RPMI7951 (cell line): Measurements from ENCODE around the gene EFNA5. TPM values are rescaled to one million over a fixed set of nuclear protein-coding genes. Genes with fewer than 3 reads are reported as not detected.
"Not testable (repeated sequence)": the region's sequence is repeated elsewhere in the genome, so short reads cannot be mapped to it uniquely, and the experiment has no call there.

Experiments used
- DNase-seq: peaks from one replicate; pipeline ENCODE4 v3.0.0-alpha.2; 2012; ENCODE audit warnings: low read depth
- total RNA-seq: library from RNA; depleted of rRNA; stranded (reverse); fragments of >200 nt; shearing (Covaris generic); gene quantifications from 2 replicates; pipeline ENCODE4 v1.2.3, GENCODE V29; 2014

The EFNA5 gene
- total RNA-seq, 1 experiment from 2014 or later: 0.96 TPM

DNA sequence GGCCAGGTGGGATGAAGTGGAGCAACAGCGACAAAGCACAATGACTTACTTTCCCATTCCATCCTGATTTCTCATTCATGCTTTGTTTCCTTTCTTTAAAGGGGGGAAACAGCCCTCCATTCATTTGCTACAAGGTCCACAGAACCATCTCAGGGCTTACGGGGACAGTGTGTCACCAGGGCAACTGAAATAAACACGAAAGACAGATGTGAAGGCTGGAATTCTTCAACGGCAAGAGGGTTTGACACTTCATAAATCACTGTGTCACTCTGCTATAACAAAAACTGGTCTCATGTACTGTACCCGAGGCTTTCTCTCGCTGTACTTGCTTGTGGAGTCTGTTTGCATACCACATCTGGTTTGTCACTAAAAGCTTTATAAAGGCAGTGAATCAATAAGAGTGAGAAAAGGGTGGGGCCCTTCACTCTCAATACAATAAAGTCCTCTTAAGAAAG, 150.8 kb downstream of the EFNA5 start:
- peak; percentile 46 for DNase-seq

DNA sequence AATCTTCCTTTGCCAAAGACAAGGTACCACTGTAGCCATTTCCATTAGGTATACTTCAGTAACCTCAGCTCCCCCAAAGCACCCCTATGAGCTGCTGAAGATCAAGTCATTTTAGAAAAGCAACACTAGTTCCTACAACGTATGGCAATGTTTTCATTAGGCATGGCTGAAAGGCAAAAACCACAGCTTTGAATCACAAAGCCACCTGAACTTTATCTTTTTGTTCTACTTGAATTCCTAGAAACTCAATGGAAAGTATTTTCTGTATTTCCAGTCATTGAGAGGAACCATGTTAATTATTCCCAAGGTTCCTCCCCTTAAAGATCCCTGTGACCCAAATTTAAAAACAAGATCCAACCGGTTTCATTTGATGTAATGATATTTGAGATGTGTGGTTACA, 152.1 kb downstream of the EFNA5 start:
- no peak for DNase-seq

GRCh38 chr5:107518190-107518589, 152.5 kb downstream of the EFNA5 start:
- no peak for DNase-seq

- DNase-seq: no peak
Measured at GRCh38 chr5:107517185-107518033, 153.3 kb downstream of the EFNA5 start.

- DNase-seq: peak; percentile 77
Measured at GRCh38 chr5:107516452-107517184, 154.1 kb downstream of the EFNA5 start.

GRCh38 chr5:107515521-107516080, 155.1 kb downstream of the EFNA5 start:
- no peak for DNase-seq

GRCh38 chr5:107514305-107514704, 156.4 kb downstream of the EFNA5 start:
- DNase-seq: no peak

DNA sequence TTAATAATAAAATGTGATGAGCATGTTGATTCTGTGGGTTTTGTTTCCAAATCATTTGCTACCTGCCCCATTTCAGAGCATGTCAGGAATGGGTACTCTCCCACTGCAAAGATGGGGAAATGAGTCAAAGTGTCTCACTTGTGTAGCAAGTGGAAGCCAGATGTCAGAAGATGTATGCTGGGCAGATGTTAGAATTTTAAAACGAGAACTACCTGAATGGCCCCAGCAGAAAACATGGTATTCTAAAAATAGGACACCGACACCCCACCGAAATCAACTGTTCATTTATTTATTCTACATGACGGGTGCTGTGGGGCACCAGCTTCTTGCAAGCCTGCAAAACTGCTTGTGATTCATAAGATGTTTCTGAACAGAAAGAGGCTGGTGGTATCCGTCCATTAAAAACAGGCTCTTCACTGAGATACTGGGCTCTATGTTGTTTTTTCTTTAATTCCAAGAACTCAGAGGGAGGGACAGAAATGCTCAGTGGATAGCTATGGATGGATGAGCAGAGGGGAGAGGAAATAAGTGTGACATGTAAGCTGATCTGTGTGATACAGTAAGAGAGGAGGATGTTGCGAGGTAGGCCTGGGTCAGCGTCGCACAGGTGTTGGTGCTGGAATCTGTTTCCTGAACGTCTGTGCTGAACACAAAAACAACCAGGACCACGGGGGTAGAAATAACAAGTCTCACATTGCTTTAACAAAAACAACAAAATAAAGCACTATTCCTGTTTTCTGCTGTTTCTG, 157.2 kb downstream of the EFNA5 start:
- no peak for DNase-seq

DNA sequence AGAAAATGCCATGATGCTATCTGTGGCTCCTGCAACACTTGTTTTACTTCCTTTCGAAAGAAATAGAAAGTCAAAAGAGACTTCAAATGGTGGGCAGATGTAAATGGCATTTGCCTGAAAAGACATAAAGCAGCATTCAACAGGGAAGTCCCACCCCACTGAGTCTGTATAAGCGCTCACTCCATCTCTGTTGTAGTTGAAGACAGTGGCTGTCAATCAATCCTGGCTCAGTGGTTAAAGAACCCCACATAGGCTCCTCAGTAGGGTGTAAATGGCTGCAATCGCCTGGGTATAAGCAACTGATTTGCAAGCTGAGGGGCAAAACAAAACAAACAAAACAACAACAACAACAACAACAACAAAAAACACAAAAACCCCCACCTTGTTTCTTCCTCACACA, 158.7 kb downstream of the EFNA5 start:
- DNase-seq: no peak

GRCh38 chr5:107510125-107510524, 160.6 kb downstream of the EFNA5 start:
- no peak for DNase-seq

GRCh38 chr5:107508097-107508496, 162.6 kb downstream of the EFNA5 start:
- DNase-seq: no peak

DNA sequence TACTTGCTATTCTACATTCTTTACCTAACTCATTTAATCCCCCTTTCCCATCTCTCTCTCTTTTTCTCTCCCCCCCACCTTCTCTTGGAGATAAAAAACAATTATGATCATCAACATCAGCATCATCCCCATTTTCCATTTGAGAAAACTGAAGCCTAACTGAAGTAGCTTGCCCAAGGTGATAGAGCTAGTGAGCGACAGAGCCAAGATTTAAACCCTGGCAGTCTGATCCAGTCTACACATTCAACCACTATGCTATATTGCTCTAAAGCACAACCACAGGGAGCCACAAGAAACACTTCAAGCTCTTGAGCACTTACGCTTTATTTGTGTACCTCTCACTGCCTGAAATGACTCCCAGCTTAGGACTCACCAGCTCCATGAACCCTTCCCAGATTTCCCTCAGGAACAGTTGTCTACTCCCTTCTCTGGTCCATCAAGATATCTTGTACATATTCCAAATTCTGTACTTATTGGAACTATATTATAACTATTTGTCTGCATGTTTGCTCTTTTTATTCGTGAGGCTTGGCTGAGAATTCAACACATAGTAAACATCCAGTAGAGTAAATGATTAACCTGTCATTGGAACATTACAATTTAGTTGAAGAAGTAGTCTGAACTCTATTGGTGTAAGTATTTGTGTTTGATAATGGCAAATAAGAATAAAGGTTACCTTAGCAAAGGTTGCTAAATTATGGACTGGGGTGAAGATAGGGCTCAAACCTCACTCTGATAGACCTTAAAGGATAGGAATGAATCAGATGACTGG, 164.8 kb downstream of the EFNA5 start:
- no peak for DNase-seq

DNA sequence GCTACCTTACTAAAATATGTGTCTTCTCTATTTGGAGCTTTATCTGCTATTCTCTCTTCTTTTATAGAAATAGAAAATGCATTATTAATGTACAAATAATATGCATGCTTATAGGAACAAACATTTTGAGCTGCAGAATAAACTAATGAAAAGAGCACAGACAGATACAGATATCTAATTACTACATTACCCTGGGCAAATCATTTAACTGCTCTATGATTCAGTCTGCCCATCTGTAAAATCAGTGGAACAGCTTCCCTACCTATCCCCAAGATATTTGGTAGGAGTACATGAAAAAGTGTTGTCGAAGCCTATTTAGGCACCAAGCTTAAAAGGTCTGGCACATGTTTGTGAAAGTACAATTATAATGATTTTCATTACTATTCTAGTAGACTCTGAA, 166.3 kb downstream of the EFNA5 start:
- no peak for DNase-seq

GRCh38 chr5:107502676-107503060, 168.1 kb downstream of the EFNA5 start:
- DNase-seq: no peak

DNA sequence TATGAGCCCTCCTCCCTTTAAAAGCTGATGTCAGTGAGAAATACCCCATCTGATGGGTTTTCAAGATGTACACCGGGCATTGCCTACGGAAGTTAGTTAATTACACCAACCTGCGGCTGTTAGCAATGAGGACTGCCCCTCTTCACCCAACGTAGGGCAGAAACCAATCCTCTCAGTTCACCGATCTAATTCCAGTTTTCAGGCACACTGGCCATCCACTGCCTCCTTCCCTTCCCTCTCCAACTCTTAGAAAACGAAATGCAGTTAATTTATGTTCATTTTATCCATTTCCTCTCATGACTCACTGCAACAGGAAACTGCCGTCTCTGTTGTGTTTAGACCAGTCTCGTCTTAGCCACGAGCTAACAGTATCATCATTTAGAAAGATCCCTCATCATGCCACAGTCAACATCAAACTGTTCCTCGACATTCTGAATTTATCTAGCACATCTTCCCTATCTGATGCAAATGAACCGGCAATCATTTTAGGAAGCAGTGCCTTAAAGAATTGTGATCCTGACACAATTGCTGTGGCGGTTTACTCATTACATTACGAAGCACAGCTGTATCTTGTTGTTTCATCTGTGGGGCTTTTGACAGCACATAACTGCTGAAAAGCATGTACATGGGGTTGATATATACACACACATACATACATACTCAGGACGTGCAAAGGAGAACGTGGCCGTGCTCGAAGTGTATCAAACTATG, 168.6 kb downstream of the EFNA5 start:
- DNase-seq: peak; percentile 54

- DNase-seq: no peak
Measured at GRCh38 chr5:107500840-107501239, 169.9 kb downstream of the EFNA5 start.

DNA sequence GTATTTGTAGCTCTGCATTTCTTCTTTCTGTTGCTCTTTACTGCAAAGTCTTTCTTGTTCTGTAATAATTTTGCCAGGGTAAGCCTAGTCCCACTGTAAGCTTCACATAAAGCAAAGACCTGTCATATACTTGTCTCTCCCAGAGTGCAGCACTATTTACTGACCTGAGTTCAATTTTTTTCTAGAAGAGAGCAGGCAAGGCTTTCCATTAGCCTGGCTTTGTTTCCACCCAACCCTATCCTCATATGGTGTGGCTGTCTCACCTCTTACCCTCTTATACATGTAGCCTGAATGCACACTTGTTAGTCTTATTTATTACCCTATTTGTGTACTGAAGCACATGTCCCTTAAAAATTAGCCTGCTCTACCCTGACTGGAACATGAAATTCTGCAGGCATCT, 170.4 kb downstream of the EFNA5 start:
- DNase-seq: no peak

DNA sequence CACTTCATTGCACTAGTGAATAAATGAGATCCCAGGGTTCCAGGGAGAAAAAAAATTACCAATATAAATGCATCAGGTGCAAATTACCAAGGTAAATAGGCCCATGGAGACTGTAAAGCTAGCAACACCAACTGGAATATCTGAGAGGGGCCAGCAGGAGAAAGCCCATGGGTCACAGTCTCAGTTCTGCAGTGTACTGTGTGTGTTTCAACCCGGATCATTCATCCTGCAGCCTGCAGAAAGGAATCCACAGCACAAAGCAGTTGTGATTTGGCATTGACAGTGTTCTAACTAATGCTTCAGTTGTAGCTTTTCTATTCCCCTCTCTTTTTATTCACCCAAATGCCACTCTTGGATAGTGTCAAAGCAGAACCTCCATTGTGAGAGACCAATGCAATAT, 171.0 kb downstream of the EFNA5 start:
- no peak for DNase-seq

DNA sequence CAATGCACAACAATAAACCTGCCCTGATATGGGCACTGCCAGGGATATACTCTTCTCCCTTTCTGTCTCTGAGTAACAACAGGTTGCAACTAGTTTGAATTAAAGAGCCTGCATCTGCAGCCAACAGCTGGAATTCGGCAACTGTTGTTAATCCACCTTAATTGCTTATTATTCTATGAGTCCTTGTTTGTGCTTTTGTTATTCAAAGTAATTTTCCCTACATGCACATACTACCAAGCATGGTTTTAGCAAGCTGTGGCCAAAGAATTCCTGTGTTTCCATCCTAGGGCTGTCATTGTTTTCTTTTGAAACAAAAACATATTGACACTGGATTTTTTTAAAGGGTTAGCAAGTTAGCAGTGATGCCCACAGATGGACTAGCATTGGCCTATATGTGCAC, 171.5 kb downstream of the EFNA5 start:
- DNase-seq: no peak

DNA sequence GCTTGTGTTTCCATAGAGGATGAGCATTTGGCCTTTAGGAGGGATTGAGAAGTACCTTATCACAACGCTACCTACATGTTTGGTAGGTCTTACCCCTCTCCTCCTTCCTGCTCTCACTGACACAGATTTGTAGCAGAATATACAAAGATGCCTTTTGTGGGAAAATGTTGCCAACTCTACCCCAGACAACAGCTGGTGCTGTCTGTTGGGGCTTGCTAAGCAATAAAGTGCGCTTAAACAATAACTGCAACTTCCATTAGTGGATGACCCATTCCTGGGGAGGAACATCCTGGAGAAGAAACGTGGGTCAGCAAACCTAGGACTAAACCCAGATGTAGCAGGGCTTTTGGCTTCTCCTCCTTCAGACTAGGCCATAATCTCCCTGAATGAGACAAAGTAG, 174.3 kb downstream of the EFNA5 start:
- DNase-seq: no peak

DNA sequence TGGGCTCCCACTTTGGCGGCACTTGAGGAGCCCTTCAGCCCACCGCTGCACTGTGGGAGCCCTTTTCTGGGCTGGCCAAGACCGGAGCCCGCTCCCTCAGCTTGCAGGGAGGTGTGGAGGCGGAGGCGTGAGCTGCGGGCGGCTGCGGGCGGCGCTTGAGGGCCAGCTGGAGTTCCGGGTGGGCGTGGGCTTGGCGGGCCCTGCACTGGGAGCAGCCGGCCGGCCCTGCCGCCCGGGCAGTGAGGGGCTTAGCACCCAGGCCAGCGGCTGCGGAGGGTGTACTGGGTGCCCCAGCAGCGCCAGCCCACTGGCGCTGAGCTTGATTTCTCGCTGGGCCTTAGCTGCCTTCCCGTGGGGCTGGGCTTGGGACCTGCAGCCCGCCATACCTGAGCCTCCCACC, 176.6 kb downstream of the EFNA5 start:
- not testable (repeated sequence) for DNase-seq
